GOT3 (cell line): ENCODE results near the gene NDN.

ENCODE experiments used
- DNase-seq: peaks from one replicate; lab custom pipeline; 2025; ENCODE audit warnings: mixed read lengths; lab: John Stamatoyannopoulos, UW

Gene NDN

DNA sequence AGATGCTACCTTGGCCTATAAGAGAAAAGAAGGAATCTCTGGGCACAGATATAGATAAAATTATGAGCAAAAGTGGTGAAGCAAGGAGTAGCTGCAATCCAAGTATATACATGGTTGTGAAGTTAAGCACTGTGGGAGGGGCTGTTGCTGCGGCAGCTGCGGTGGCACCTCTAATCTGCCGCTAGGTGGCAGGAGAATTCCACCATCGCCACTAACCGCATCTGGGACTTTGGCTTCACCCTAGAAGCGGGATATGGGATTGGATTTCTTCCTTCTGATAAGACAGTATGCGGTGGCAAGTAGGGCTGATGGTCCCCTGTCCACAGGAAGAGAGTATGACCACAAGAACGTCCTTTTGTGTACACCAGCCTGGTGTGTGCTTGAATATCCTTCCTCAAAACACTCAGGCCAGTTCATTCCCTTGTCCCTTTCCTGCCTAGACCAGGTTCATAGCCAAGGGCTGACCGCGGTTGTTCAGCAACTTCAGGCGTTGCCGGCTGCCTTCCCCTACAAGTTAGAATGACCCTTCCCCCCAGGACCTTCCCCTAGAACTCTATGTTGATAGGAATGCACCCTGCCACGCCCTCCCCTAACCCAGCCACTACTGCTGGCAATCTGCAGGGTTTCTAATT lies 44.6 kb downstream of the NDN start:
- DNase-seq: no peak
